HG03139 (cell line): ENCODE results near the gene MLF2.

Experiments
- ATAC-seq: cut with Tn5 transposase; IDR thresholded peaks from one replicate; pipeline ENCODE4 v1.9.1; 2021; ENCODE audit not compliant: unreplicated experiment

The MLF2 gene

GRCh38 chr12:6778574-6779550 lies 25.9 kb upstream of the MLF2 start:
- ATAC-seq: peak; percentile 74

GRCh38 chr12:6778217-6778573 lies 25.3 kb upstream of the MLF2 start:
- ATAC-seq: no peak

GRCh38 chr12:6777386-6777785 lies 24.4 kb upstream of the MLF2 start:
- ATAC-seq: no peak

- ATAC-seq: no peak
Measured at GRCh38 chr12:6775185-6776174, 22.5 kb upstream of the MLF2 start.

- ATAC-seq: no peak
Measured at GRCh38 chr12:6774499-6775062, 21.6 kb upstream of the MLF2 start.

GRCh38 chr12:6773590-6774351 lies 20.8 kb upstream of the MLF2 start:
- ATAC-seq: no peak

GRCh38 chr12:6772726-6773589 lies 20.0 kb upstream of the MLF2 start:
- ATAC-seq: no peak

GRCh38 chr12:6772331-6772695 lies 19.4 kb upstream of the MLF2 start, which contains the start of gene LAG3:
Gene LAG3 (plus strand): TSS chr12:6772520. CDS start chr12:6772853, 333 bp downstream.
- no peak for ATAC-seq

DNA sequence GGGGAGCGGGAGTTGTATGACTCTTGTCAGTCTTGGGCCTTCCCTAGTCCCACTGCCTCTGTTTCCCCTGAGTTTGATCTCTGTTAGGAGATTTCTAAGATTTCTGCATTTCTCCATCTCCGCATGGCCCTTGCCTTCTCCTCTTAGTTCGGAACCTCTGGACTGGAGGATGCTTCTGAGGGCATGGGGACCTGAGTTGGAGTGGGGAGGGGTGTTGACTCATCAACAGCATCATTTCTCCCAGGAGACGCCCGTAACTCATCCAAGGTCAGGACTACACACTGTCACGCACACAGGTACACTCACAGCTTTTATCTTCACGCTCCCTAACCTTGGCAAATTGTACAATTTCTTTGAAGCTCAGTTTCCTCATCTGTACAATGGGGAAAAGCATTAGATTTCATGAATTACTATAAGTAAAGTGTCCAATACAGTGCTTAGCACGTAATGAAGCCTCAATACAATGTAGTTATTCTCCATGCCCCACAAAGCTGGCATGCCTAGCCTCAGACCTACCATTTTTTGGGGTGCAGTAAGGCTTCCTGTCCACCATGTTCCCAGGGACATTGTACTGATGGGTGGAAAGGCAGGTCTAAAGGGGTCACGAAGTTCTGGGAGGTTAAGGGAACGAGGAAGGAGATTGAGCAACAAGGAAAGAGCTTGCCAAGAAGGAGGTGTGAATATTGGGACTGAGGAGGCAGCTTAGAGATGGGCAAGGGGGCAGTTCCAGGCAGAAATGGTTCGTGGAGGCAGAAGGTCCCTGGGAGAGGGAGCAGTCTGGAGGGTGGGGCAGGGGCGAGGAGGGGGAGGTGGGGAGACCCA lies 18.8 kb upstream of the MLF2 start:
- ATAC-seq: no peak

- ATAC-seq: no peak
Measured at GRCh38 chr12:6771091-6771495, 18.2 kb upstream of the MLF2 start.

GRCh38 chr12:6770600-6770999 lies 17.7 kb upstream of the MLF2 start:
- no peak for ATAC-seq

DNA sequence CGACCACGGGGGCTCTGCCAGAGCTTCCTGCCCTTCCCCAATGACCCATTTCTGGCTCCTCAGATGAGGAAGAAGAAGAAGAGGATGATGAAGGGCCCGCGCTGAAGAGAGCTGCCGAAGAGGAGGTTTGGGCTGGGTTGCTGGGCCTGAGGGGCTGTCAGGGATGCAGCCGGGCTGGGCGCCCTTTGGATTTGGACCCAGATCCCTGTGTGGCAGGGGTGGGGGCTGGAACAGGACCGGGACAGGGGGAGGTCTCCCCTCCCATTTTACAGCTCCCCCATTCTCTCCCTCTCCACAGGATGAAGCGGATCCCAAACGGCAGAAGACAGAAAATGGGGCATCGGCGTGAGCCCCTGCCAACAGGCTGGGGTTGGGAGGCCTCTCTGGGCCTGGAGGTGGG lies 17.2 kb upstream of the MLF2 start:
- ATAC-seq: no peak

- no peak for ATAC-seq
Measured at GRCh38 chr12:6769666-6770065, 16.7 kb upstream of the MLF2 start.

GRCh38 chr12:6768990-6769389 lies 16.0 kb upstream of the MLF2 start:
- no peak for ATAC-seq

- no peak for ATAC-seq
Measured at GRCh38 chr12:6768437-6768914, 15.5 kb upstream of the MLF2 start.

GRCh38 chr12:6767353-6768319 lies 14.7 kb upstream of the MLF2 start:
- ATAC-seq: no peak

GRCh38 chr12:6766651-6767349 lies 13.9 kb upstream of the MLF2 start:
- no peak for ATAC-seq
